ENCODE measurements around the gene ATP6AP2. TPM values are rescaled to one million over a fixed set of nuclear protein-coding genes. Genes with fewer than 3 reads are reported as not detected.
A peak's percentile ranks its signal among the peaks of the same experiment; 100 is the strongest.

ATP6AP2 gene
- total and polyA plus RNA-seq, 9 of the 15 experiments (the other 6 are each of a cell fraction or from before 2014, with no cell fraction given): 23.3 to 131 (median 41.9) TPM

GRCh38 chrX:40579900-40580536 is 752 bp upstream of the ATP6AP2 start:
- peak overlapping the region; percentile 88 for H3K4me3 ChIP-seq
- in situ Hi-C loops (cut with MboI): no loop called here
- H3K36me3 ChIP-seq (ENCODE audit: control insufficient read depth, insufficient read depth, low read length): no peaks in the 10 kb centered on the region
- H3K4me2 ChIP-seq (ENCODE audit: insufficient read depth, low read length): peak overlapping the region; percentile 85
- no peaks in the 10 kb centered on the region; the same call in 1 of the 2 replicates for H4K20me1 ChIP-seq (replicated peaks; ENCODE audit: control insufficient read depth, insufficient read depth, low read length)
- peaks cover 25% of the 10 kb centered on the region for H3K79me2 ChIP-seq (ENCODE audit: control insufficient read depth, insufficient read depth, low read length)
- TSS peak; percentile 69 for BruUV-seq (replicated peaks)
- peak; percentile 69; the same call in 1 of the 3 replicates for ATAC-seq
- WGBS (ENCODE audit: insufficient coverage, low coverage, missing lambda C conversion rate): 6% methylated on average over 12 of the region's 12 CpGs
- H3K27ac ChIP-seq (ENCODE audit: extremely low read depth, low read depth, low read length): no peak overlapping the region
- H3K9me1 ChIP-seq (ENCODE audit: control insufficient read depth, insufficient read depth, low read length): no peaks in the 10 kb centered on the region
- intact Hi-C loops (cut with micrococcal nuclease): loop anchor here (10.0 kb wide), 1 partner anchor 65 kb away; the partner anchor contains the start of gene CXorf38
- H3K9ac ChIP-seq (ENCODE audit: insufficient read depth in 1 of 2, low read depth in 2 of 2, low read length in 2 of 2): peak overlapping the region; percentile 43 to 88; a peak in 3 of 4 replicates
- DNase-seq (ENCODE audit: extremely low read depth in 1 of 4, low spot score in 3 of 4): no peak
- no peaks in the 10 kb centered on the region for H3K27me3 ChIP-seq (ENCODE audit: control insufficient read depth in 2 of 2, insufficient read depth in 2 of 2, low read length in 2 of 2)
- FAIRE-seq: no peak
- POLR2A ChIA-PET: interaction anchor here (0.5 to 0.7 kb wide), 2 partner anchors 214 to 547 kb away, joined by 3 to 4 read pairs; no protein-coding TSS in a partner anchor
- peak overlapping the region; percentile 92 for H2AFZ ChIP-seq (ENCODE audit: low read depth, low read length)
- peaks cover 5 to 14% of the 10 kb centered on the region in 2 experiments; a peak in 3 of 5 replicates for H3K4me1 ChIP-seq (replicated peaks in 1 of 2; ENCODE audit: control insufficient read depth in 2 of 2, insufficient read depth in 2 of 2, low read length in 2 of 2)
- H3K9me3 ChIP-seq (replicated peaks; ENCODE audit: control insufficient read depth, insufficient read depth, low read depth, low read length): no peaks in the 10 kb centered on the region
- CTCF ChIA-PET (ENCODE audit: low intra/inter-chr PET ratio): interaction anchor here (1.2 kb wide), 1 partner anchor 36 kb away, joined by 3 read pairs; no protein-coding TSS in a partner anchor
- no peak for TF ChIP-seq BRF1 (IDR thresholded peaks at IDR 0.05; ENCODE audit: borderline replicate concordance, extremely low read depth, insufficient read length)
- TF ChIP-seq HMBOX1 (IDR thresholded peaks at IDR 0.05): no peak
- TF ChIP-seq TCFL5 (CRISPR knock-in tag; conservative IDR thresholded peaks at IDR 0.05): no peak
- TF ChIP-seq NCOA6 (IDR thresholded peaks at IDR 0.05): no peak
- no peak for TF ChIP-seq IRF2 (CRISPR knock-in tag; IDR thresholded peaks at IDR 0.05)
- TF ChIP-seq THRA (IDR thresholded peaks at IDR 0.05): no peak
- 0 out of 2 replicates have a peak, but pooled peaks have one; percentile 51 for TF ChIP-seq ZKSCAN8 (CRISPR knock-in tag; IDR thresholded peaks at IDR 0.05)
- TF ChIP-seq CEBPG (CRISPR knock-in tag; IDR thresholded peaks at IDR 0.05): no peak
- peak in 1 of 2 experiments; percentile 61; a peak in 1 of 4 replicates for TF ChIP-seq CEBPG (tag; conservative IDR thresholded peaks at IDR 0.05 in 1 of 2, IDR thresholded peaks at IDR 0.05 in 1 of 2)
- TF ChIP-seq TAF9B (IDR thresholded peaks at IDR 0.05; ENCODE audit: partially characterized antibody): no peak
- no peak for TF ChIP-seq RBM15 (IDR thresholded peaks at IDR 0.05; ENCODE audit: insufficient read depth, low read length)
- TF ChIP-seq CEBPB (tag; IDR thresholded peaks at IDR 0.05): peak; percentile 46; the same call in 1 of the 2 replicates
- no peak for TF ChIP-seq SRSF9 (IDR thresholded peaks at IDR 0.05; ENCODE audit: borderline replicate concordance, low read depth, low read length)
- TF ChIP-seq POLR2AphosphoS5 (IDR thresholded peaks at IDR 0.05; ENCODE audit: control insufficient read depth, insufficient read depth, low read depth, low read length): no peak
- no peak for TF ChIP-seq POLR2B (IDR thresholded peaks at IDR 0.05; ENCODE audit: low read depth, partially characterized antibody)
- no peak for TF ChIP-seq SP2 (IDR thresholded peaks at IDR 0.05; ENCODE audit: extremely low read depth, low read depth, low read length, poor library complexity, severe bottlenecking)
- no peak for TF ChIP-seq GABPB1 (CRISPR knock-in tag; IDR thresholded peaks at IDR 0.05)
- TF ChIP-seq HMGXB4 (CRISPR knock-in tag; IDR thresholded peaks at IDR 0.05): no peak
